HepG2 (cell line): Measurements from ENCODE around the gene OSBPL8. TPM values are rescaled to one million over a fixed set of nuclear protein-coding genes. Genes with fewer than 3 reads are reported as not detected.

Source experiments
- ATAC-seq: fragments of 200-7000 bp; cut with Tn5 transposase; 3 replicates; pipeline ENCODE4 v1.9.1; 2020; ENCODE audit warnings: mild to moderate bottlenecking, moderate library complexity
- BruUV-seq: library from RNA; stranded (reverse); fragments of 400-500 nt; replicated peaks from 2 replicates; lab custom pipeline; 2021; lab: Mats Ljungman, UMichigan
- CTCF ChIA-PET: fragments of 300-600 bp; formaldehyde crosslinking; extraction: SDS; loops from one replicate; lab custom pipeline; 2021; ENCODE audit warnings: low total read pairs, inconsistent platforms, low intra/inter-chr PET ratio; lab: Yijun Ruan, JAX
- POLR2A ChIA-PET: fragments of 350-600 bp; sonication (Branson Sonifier 250); formaldehyde crosslinking; loops from one replicate; lab custom pipeline; 2020; ENCODE audit warnings: antibody characterized with exemption, inconsistent platforms; lab: Yijun Ruan, JAX
- DNase-seq: peaks from one replicate; pipeline ENCODE4 v3.0.0-alpha.2; 2015; ENCODE audit warnings: low spot score
- FAIRE-seq: peaks from 3 replicates; lab custom pipeline; 2011; peaks lifted over from hg19 to GRCh38; lab: Jason Lieb, UNC
- H2AFZ ChIP-seq: one replicate; pipeline ENCODE4 v1.6.1; 2011; ENCODE audit warnings: low read length, inconsistent platforms
- H3K27ac ChIP-seq: fragments of 300-600 bp; 3 replicates; pipeline ENCODE4 v1.8.0; 2011; ENCODE audit warnings: mixed run types, mild to moderate bottlenecking, mixed read lengths, low read length, inconsistent platforms; ENCODE audit not compliant: insufficient read depth; ENCODE audit errors: extremely low read length
- H3K27me3 ChIP-seq, 2 experiments: fragments of 200-600 bp in 1 of 2; 2 replicates in 1 of 2; 3 replicates in 1 of 2; pipeline versions ENCODE4 v1.6.0 to v1.8.0; 2011; ENCODE audit warnings: low read length in 2 of 2, mild to moderate bottlenecking in 2 of 2, moderate library complexity in 2 of 2, inconsistent platforms in 1 of 2; ENCODE audit not compliant: insufficient read depth in 2 of 2, control insufficient read depth in 1 of 2
- H3K36me3 ChIP-seq, 2 experiments: fragments of 200-600 bp in 1 of 2; replicated peaks in 1 of 2; 2 replicates in 1 of 2; 3 replicates in 1 of 2; pipeline versions ENCODE4 v1.5.1 to v1.8.0; 2011; ENCODE audit warnings: low read length in 2 of 2, inconsistent platforms in 1 of 2; ENCODE audit not compliant: insufficient read depth in 2 of 2, control insufficient read depth in 1 of 2
- H3K4me1 ChIP-seq: 2 replicates; pipeline ENCODE4 v1.5.1; 2012; ENCODE audit warnings: low read length, inconsistent platforms; ENCODE audit not compliant: insufficient read depth
- H3K4me2 ChIP-seq: 2 replicates; pipeline ENCODE4 v1.6.0; 2011; ENCODE audit warnings: low read depth, low read length, inconsistent platforms
- H3K4me3 ChIP-seq, 3 experiments: fragments of 200-600 bp in 1 of 3; sonication (generic), shearing (Covaris generic) in 1 of 3; replicated peaks in 1 of 3; 2 replicates each; pipeline ENCODE4 v1.5.1; 2011 to 2016; ENCODE audit warnings: low read length in 3 of 3, inconsistent platforms in 2 of 3, low read depth in 2 of 3, mild to moderate bottlenecking in 2 of 3, control low read depth in 1 of 3, mixed read lengths in 1 of 3; ENCODE audit not compliant: insufficient read depth in 1 of 3
- H3K79me2 ChIP-seq: one replicate; pipeline ENCODE4 v1.6.1; 2011; ENCODE audit warnings: low read length, inconsistent platforms; ENCODE audit not compliant: insufficient read depth
- H3K9ac ChIP-seq: 2 replicates; pipeline ENCODE4 v1.6.0; 2011; ENCODE audit warnings: mild to moderate bottlenecking, low read depth, low read length, inconsistent platforms; ENCODE audit not compliant: insufficient read depth
- H3K9me3 ChIP-seq: 2 replicates; pipeline ENCODE4 v1.5.1; 2012; ENCODE audit warnings: mild to moderate bottlenecking, low read length
- H4K20me1 ChIP-seq: 2 replicates; pipeline ENCODE4 v1.6.0; 2011; ENCODE audit warnings: inconsistent platforms, mild to moderate bottlenecking, low read length, moderate library complexity; ENCODE audit not compliant: insufficient read depth
- ARNT2 ChIP-seq: sonication (generic); formaldehyde crosslinking; IDR thresholded peaks from 2 replicates; pipeline ENCODE4 v1.8.0; 2022; ENCODE audit warnings: mild to moderate bottlenecking, low read depth, missing genetic modification reagents, moderate library complexity
- GTF2F1 ChIP-seq: fragments of 150-350 bp; IDR thresholded peaks from 2 replicates; pipeline ENCODE4 v1.6.1; 2014; ENCODE audit warnings: low read length
- HCFC1 ChIP-seq: fragments of 150-350 bp; IDR thresholded peaks from 2 replicates; pipeline ENCODE4 v1.6.1; 2014; ENCODE audit warnings: low read depth, low read length
- MLLT10 ChIP-seq: sonication (generic); formaldehyde crosslinking; IDR thresholded peaks from 2 replicates; pipeline ENCODE4 v1.4.0; 2020; ENCODE audit warnings: missing genetic modification reagents
- NFIB ChIP-seq: sonication (generic); formaldehyde crosslinking; IDR thresholded peaks from 2 replicates; pipeline ENCODE4 v1.9.0; 2021; ENCODE audit warnings: missing genetic modification reagents, mild to moderate bottlenecking, borderline replicate concordance
- POLR2G ChIP-seq: fragments of 200-400 bp; formaldehyde crosslinking; IDR thresholded peaks from 2 replicates; pipeline ENCODE4 v1.6.1; 2018; ENCODE audit warnings: mild to moderate bottlenecking, low read depth, low read length, moderate library complexity
- REST ChIP-seq, 2 experiments: IDR thresholded peaks; 2 replicates each; pipeline ENCODE4 v1.6.1; 2011 to 2012; ENCODE audit warnings: low read length in 2 of 2, borderline replicate concordance in 1 of 2, low read depth in 1 of 2, mild to moderate bottlenecking in 1 of 2, moderate library complexity in 1 of 2
- SIX4 ChIP-seq: sonication (generic); formaldehyde crosslinking; IDR thresholded peaks from 2 replicates; pipeline ENCODE4 v1.4.0; 2020; ENCODE audit warnings: missing genetic modification reagents
- YY1 ChIP-seq: IDR thresholded peaks from 2 replicates; pipeline ENCODE4 v1.6.1; 2011; ENCODE audit warnings: low read length, low read depth, moderate library complexity, mild to moderate bottlenecking; ENCODE audit not compliant: insufficient read depth, insufficient replicate concordance
- ZNF280D ChIP-seq: sonication (generic); formaldehyde crosslinking; IDR thresholded peaks from 2 replicates; pipeline ENCODE4 v1.5.1; 2020; ENCODE audit warnings: mild to moderate bottlenecking, missing genetic modification reagents
- ZNF329 ChIP-seq: sonication (generic); formaldehyde crosslinking; IDR thresholded peaks from 2 replicates; pipeline ENCODE4 v1.9.0; 2021; ENCODE audit warnings: low read depth, mild to moderate bottlenecking, missing genetic modification reagents
- WGBS: methylation state at CpG from one replicate; pipeline ENCODE4 v1.1.6; 2017; ENCODE audit warnings: low lambda C conversion rate; 5-methylcytosine and 5-hydroxymethylcytosine counted together
- in situ Hi-C: cut with HindIII; loops from 2 replicates; pipeline ENCODE4 v1.10.0; 2017; ENCODE audit warnings: low pct_unique_long_range_greater_than_20kb; ENCODE audit not compliant: extremely low pct_ligation_motif_present
- intact Hi-C: fragments of 100-400 bp; cut with micrococcal nuclease; formaldehyde crosslinking; loops from one replicate; pipeline ENCODE4 v1.10.0; 2022; ENCODE audit not compliant: unreplicated experiment
- polyA plus RNA-seq, 8 experiments: library from polyadenylated mRNA; depleted of rRNA in 3 of 8; stranded (reverse) in 7 of 8; unstranded in 1 of 8; fragments of >200 nt; fragmentation: Illumina TruSeq in 4 of 8; extraction: Trizol in 4 of 8; gene quantifications; 2 replicates each; pipeline versions ENCODE4 v1.2.1 to v1.2.3, GENCODE V29; 2011 to 2016; ENCODE audit warnings: low read depth in 4 of 8, missing spikeins in 1 of 8, mixed read lengths in 1 of 8; ENCODE audit not compliant: insufficient read depth in 1 of 8
- total RNA-seq, 5 experiments: library from RNA; depleted of rRNA; stranded (reverse); fragments of >200 nt; fragmentation: Illumina TruSeq; extraction: Trizol; gene quantifications; 2 replicates each; pipeline ENCODE4 v1.2.3, GENCODE V29; 2016; ENCODE audit warnings: low read depth in 1 of 5

OSBPL8 gene
- total and polyA plus RNA-seq, 2 of the 13 experiments (the other 11 are each of a cell fraction or from before 2014, with no cell fraction given): 11.0 to 33.9 TPM

DNA sequence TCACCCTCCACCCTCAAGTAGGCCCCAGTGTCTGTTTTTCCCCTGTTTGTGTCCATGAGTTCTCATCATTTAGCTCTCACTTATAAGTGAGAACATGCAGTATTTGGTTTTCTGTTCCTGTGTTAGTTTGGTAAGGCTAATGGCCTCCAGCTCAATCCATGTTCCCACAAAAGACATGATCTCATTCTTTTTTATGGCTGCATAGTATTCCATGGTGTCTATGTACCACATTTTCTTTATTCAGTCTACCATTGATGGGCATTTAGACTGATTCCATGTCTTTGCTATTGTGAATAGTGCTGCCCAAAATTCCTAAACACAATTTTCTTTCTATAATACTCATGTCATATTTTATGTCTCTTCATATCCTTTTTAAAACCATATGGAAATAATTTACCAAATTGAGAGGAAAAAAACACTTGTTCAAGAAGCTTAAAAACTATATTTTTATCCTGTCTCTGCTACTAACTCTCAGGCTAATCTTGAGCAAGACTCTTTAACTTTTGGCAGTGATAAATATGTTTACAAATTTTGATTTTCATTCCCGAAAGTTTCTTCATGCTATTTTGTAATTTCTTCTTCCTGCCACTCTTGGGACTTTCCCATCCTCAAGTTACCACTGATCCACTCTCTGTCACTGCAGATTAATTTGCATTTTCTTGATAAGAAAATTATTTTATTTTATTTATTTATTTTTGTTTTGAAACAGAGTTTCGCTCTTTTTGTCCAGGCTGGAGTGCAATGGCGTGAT is 28.0 kb upstream of the OSBPL8 start:
- POLR2A ChIA-PET: no interaction called here
- Histone ChIP-seq H3K4me3 (no peak overlapping the region), H3K4me1 (no peaks in the 10 kb centered on the region), H3K79me2 (no peaks in the 10 kb centered on the region), H3K36me3 (no peaks in the 10 kb centered on the region), H3K9me3 (no peaks in the 10 kb centered on the region), H4K20me1 (no peaks in the 10 kb centered on the region), H2AFZ (no peak overlapping the region), H3K4me2 (no peak overlapping the region), H3K27ac (no peak overlapping the region), H3K9ac (no peak overlapping the region), H3K27me3 (no peaks in the 10 kb centered on the region; a peak in 1 of 5 replicates)
- DNase-seq (no peak), FAIRE-seq (no peak), ATAC-seq (no peak)
- 86% methylated on average over 3 of the region's 3 CpGs for WGBS
- CTCF ChIA-PET: no interaction called here
- TF ChIP-seq ARNT2: no peak
- no peak for TF ChIP-seq GTF2F1
- no peak for TF ChIP-seq REST (IDR thresholded peaks at IDR 0.05; ENCODE audit: borderline replicate concordance in 1 of 2, low read depth in 1 of 2, low read length in 2 of 2)
- no peak for TF ChIP-seq SIX4 (CRISPR knock-in tag)
- no peak for TF ChIP-seq YY1
- no peak for TF ChIP-seq MLLT10
- TF ChIP-seq NFIB (CRISPR knock-in tag): no peak
- TF ChIP-seq ZNF280D (CRISPR knock-in tag): no peak
- no peak for TF ChIP-seq HCFC1
- TF ChIP-seq ZNF329 (CRISPR knock-in tag): no peak
- no peak for TF ChIP-seq POLR2G
- no TSS peak for BruUV-seq
- intact Hi-C loops (loop anchor here (1.0 to 10.0 kb wide), 3 partner anchors 29 to 113 kb away; partner anchors contain the start of gene OSBPL8), in situ Hi-C loops (no loop called here)
